Measurements from ENCODE around the gene TGFB1I1.

TGFB1I1 gene

GRCh38 chr16:31484491-31485171 lies 12.7 kb downstream of the TGFB1I1 start:
- H3K14ac ChIP-seq (ENCODE audit: low read length) = no peak overlapping the region
- H3K9ac ChIP-seq (ENCODE audit: low read depth, low read length, poor library complexity) = no peak overlapping the region
- H3K79me1 ChIP-seq (ENCODE audit: low read depth, low read length) = peaks cover 3% of the 10 kb centered on the region
- no peak overlapping the region for H2BK120ac ChIP-seq (ENCODE audit: low read depth, low read length)
- H2BK5ac ChIP-seq (ENCODE audit: low read length) = no peak overlapping the region
- peaks cover 0 to 2% of the 10 kb centered on the region in 2 donors for H3K9me3 ChIP-seq (replicated peaks in 1 of 2; ENCODE audit: control insufficient read depth in 2 of 2, insufficient read depth in 1 of 2, low read depth in 1 of 2, low read length in 2 of 2)
- H3K27ac ChIP-seq (replicated peaks; ENCODE audit: low read length) = no peak overlapping the region
- H4K91ac ChIP-seq (ENCODE audit: low read depth, low read length, poor library complexity) = no peak overlapping the region
- peaks cover 4 to 11% of the 10 kb centered on the region in 2 donors for H3K4me1 ChIP-seq (ENCODE audit: control insufficient read depth in 2 of 2, insufficient read depth in 1 of 2, low read depth in 1 of 2, low read length in 2 of 2)
- H3K4me2 ChIP-seq (ENCODE audit: insufficient read depth, low read length, poor library complexity, severe bottlenecking) = no peak overlapping the region
- no peak overlapping the region for H2BK12ac ChIP-seq (ENCODE audit: low read length)
- peaks cover 0 to 13% of the 10 kb centered on the region in 2 donors for H3K36me3 ChIP-seq (replicated peaks in 1 of 2; ENCODE audit: control insufficient read depth in 2 of 2, insufficient read depth in 2 of 2, low read length in 2 of 2)
- peaks cover 15 to 67% (median 19%) of the 10 kb centered on the region in 3 experiments for H3K27me3 ChIP-seq (ENCODE audit: control insufficient read depth in 3 of 3, insufficient read depth in 3 of 3, low read depth in 1 of 3, low read length in 3 of 3)
- H2BK15ac ChIP-seq (ENCODE audit: low read length) = no peak overlapping the region
- no peak for DNase-seq (ENCODE audit: low spot score)
- no peak overlapping the region for H3K4ac ChIP-seq (ENCODE audit: low read length)
- peak overlapping the region; percentile 10 for H3K23ac ChIP-seq (ENCODE audit: low read depth, low read length, poor library complexity)
- H4K8ac ChIP-seq (ENCODE audit: low read depth, low read length) = no peak overlapping the region
- H2AFZ ChIP-seq (ENCODE audit: low read length) = peak overlapping the region; percentile 87
- H2AK5ac ChIP-seq (ENCODE audit: low read depth, low read length) = no peak overlapping the region
- H3K4me3 ChIP-seq (ENCODE audit: low read length in 2 of 2) = no peak overlapping the region
- H3K18ac ChIP-seq (ENCODE audit: low read length) = no peak overlapping the region
- WGBS, 2 donors (ENCODE audit: extremely low coverage in 2 of 2, insufficient read length in 2 of 2, insufficient replicate concordance in 1 of 2) = no CpG with 5 or more reads among the region's 14 CpGs

GRCh38 chr16:31485571-31485970 lies 13.6 kb downstream of the TGFB1I1 start:
- Histone ChIP-seq H2BK120ac (ENCODE audit: low read depth, low read length) (no peak overlapping the region), H3K9me3 (replicated peaks in 1 of 2; ENCODE audit: control insufficient read depth in 2 of 2, insufficient read depth in 1 of 2, low read depth in 1 of 2, low read length in 2 of 2) (peaks cover 0 to 2% of the 10 kb centered on the region in 2 donors), H3K27ac (replicated peaks; ENCODE audit: low read length) (no peak overlapping the region), H3K23ac (ENCODE audit: low read depth, low read length, poor library complexity) (no peak overlapping the region), H3K9ac (ENCODE audit: low read depth, low read length, poor library complexity) (no peak overlapping the region), H2BK15ac (ENCODE audit: low read length) (no peak overlapping the region), H3K4me3 (ENCODE audit: low read length in 2 of 2) (no peak overlapping the region), H3K4me1 (ENCODE audit: control insufficient read depth in 2 of 2, insufficient read depth in 1 of 2, low read depth in 1 of 2, low read length in 2 of 2) (peaks cover 4 to 11% of the 10 kb centered on the region in 2 donors), H2AFZ (ENCODE audit: low read length) (no peak overlapping the region), H3K18ac (ENCODE audit: low read length) (no peak overlapping the region), H3K4ac (ENCODE audit: low read length) (no peak overlapping the region), H4K91ac (ENCODE audit: low read depth, low read length, poor library complexity) (no peak overlapping the region), H2BK12ac (ENCODE audit: low read length) (no peak overlapping the region), H3K36me3 (replicated peaks in 1 of 2; ENCODE audit: control insufficient read depth in 2 of 2, insufficient read depth in 2 of 2, low read length in 2 of 2) (peaks cover 2 to 21% of the 10 kb centered on the region in 2 donors), H3K79me1 (ENCODE audit: low read depth, low read length) (peaks cover 3% of the 10 kb centered on the region), H3K4me2 (ENCODE audit: insufficient read depth, low read length, poor library complexity, severe bottlenecking) (no peak overlapping the region), H4K8ac (ENCODE audit: low read depth, low read length) (no peak overlapping the region), H2AK5ac (ENCODE audit: low read depth, low read length) (no peak overlapping the region), H3K27me3 (ENCODE audit: control insufficient read depth in 3 of 3, insufficient read depth in 3 of 3, low read depth in 1 of 3, low read length in 3 of 3) (peaks cover 15 to 64% (median 19%) of the 10 kb centered on the region in 3 experiments), H2BK5ac (ENCODE audit: low read length) (no peak overlapping the region), H3K14ac (ENCODE audit: low read length) (no peak overlapping the region)
- no peak for DNase-seq (ENCODE audit: low spot score)
- no CpG with 5 or more reads among the region's 17 CpGs for WGBS, 2 donors (ENCODE audit: extremely low coverage in 2 of 2, insufficient read length in 2 of 2, insufficient replicate concordance in 1 of 2)

- Histone ChIP-seq H3K23ac (ENCODE audit: low read depth, low read length, poor library complexity) (no peak overlapping the region), H2BK120ac (ENCODE audit: low read depth, low read length) (no peak overlapping the region), H2BK15ac (ENCODE audit: low read length) (no peak overlapping the region), H3K36me3 (replicated peaks in 1 of 2; ENCODE audit: control insufficient read depth in 2 of 2, insufficient read depth in 2 of 2, low read length in 2 of 2) (peaks cover 2 to 26% of the 10 kb centered on the region in 2 donors), H3K9ac (ENCODE audit: low read depth, low read length, poor library complexity) (no peak overlapping the region), H4K8ac (ENCODE audit: low read depth, low read length) (no peak overlapping the region), H3K9me3 (replicated peaks in 1 of 2; ENCODE audit: control insufficient read depth in 2 of 2, insufficient read depth in 1 of 2, low read depth in 1 of 2, low read length in 2 of 2) (peaks cover 0 to 2% of the 10 kb centered on the region in 2 donors), H2AK5ac (ENCODE audit: low read depth, low read length) (no peak overlapping the region), H3K27ac (replicated peaks; ENCODE audit: low read length) (no peak overlapping the region), H3K79me1 (ENCODE audit: low read depth, low read length) (peaks cover 3% of the 10 kb centered on the region), H3K18ac (ENCODE audit: low read length) (no peak overlapping the region), H3K4me1 (ENCODE audit: control insufficient read depth in 2 of 2, insufficient read depth in 1 of 2, low read depth in 1 of 2, low read length in 2 of 2) (peaks cover 4 to 11% of the 10 kb centered on the region in 2 donors), H4K91ac (ENCODE audit: low read depth, low read length, poor library complexity) (no peak overlapping the region), H3K14ac (ENCODE audit: low read length) (no peak overlapping the region), H3K27me3 (ENCODE audit: control insufficient read depth in 3 of 3, insufficient read depth in 3 of 3, low read depth in 1 of 3, low read length in 3 of 3) (peaks cover 15 to 59% (median 19%) of the 10 kb centered on the region in 3 experiments), H3K4me2 (ENCODE audit: insufficient read depth, low read length, poor library complexity, severe bottlenecking) (no peak overlapping the region), H3K4ac (ENCODE audit: low read length) (no peak overlapping the region), H2BK12ac (ENCODE audit: low read length) (no peak overlapping the region), H3K4me3 (ENCODE audit: low read length in 2 of 2) (no peak overlapping the region), H2BK5ac (ENCODE audit: low read length) (no peak overlapping the region), H2AFZ (ENCODE audit: low read length) (no peak overlapping the region)
- WGBS, 2 donors (ENCODE audit: extremely low coverage in 2 of 2, insufficient read length in 2 of 2, insufficient replicate concordance in 1 of 2) = no CpG with 5 or more reads among the region's 5 CpGs
- DNase-seq (ENCODE audit: low spot score) = no peak
Observed at GRCh38 chr16:31486045-31486444, 14.1 kb downstream of the TGFB1I1 start.

GRCh38 chr16:31487071-31487719 lies 15.2 kb downstream of the TGFB1I1 start:
- no peak overlapping the region for H3K27ac ChIP-seq (replicated peaks; ENCODE audit: low read length)
- peak overlapping the region; percentile 58 for H2BK12ac ChIP-seq (ENCODE audit: low read length)
- H2BK120ac ChIP-seq (ENCODE audit: low read depth, low read length) = no peak overlapping the region
- H2BK15ac ChIP-seq (ENCODE audit: low read length) = no peak overlapping the region
- peak overlapping the region; percentile 99 for H3K23ac ChIP-seq (ENCODE audit: low read depth, low read length, poor library complexity)
- no peak for DNase-seq (ENCODE audit: low spot score)
- peaks cover 3% of the 10 kb centered on the region for H3K79me1 ChIP-seq (ENCODE audit: low read depth, low read length)
- H4K8ac ChIP-seq (ENCODE audit: low read depth, low read length) = no peak overlapping the region
- peak overlapping the region; percentile 28 to 55 for H3K4me3 ChIP-seq (ENCODE audit: low read length in 2 of 2)
- peaks cover 5 to 34% of the 10 kb centered on the region in 2 donors for H3K36me3 ChIP-seq (replicated peaks in 1 of 2; ENCODE audit: control insufficient read depth in 2 of 2, insufficient read depth in 2 of 2, low read length in 2 of 2)
- H3K4ac ChIP-seq (ENCODE audit: low read length) = peak overlapping the region; percentile 37
- H2AK5ac ChIP-seq (ENCODE audit: low read depth, low read length) = peak overlapping the region; percentile 81
- H3K9me3 ChIP-seq (replicated peaks in 1 of 2; ENCODE audit: control insufficient read depth in 2 of 2, insufficient read depth in 1 of 2, low read depth in 1 of 2, low read length in 2 of 2) = no peaks in the 10 kb centered on the region
- no peak overlapping the region for H4K91ac ChIP-seq (ENCODE audit: low read depth, low read length, poor library complexity)
- WGBS, 2 donors (ENCODE audit: extremely low coverage in 2 of 2, insufficient read length in 2 of 2, insufficient replicate concordance in 1 of 2) = no CpG with 5 or more reads among the region's 48 CpGs
- peak overlapping the region; percentile 84 for H3K4me2 ChIP-seq (ENCODE audit: insufficient read depth, low read length, poor library complexity, severe bottlenecking)
- H3K14ac ChIP-seq (ENCODE audit: low read length) = peak overlapping the region; percentile 89
- peaks cover 15 to 54% (median 19%) of the 10 kb centered on the region in 3 experiments for H3K27me3 ChIP-seq (ENCODE audit: control insufficient read depth in 3 of 3, insufficient read depth in 3 of 3, low read depth in 1 of 3, low read length in 3 of 3)
- H3K9ac ChIP-seq (ENCODE audit: low read depth, low read length, poor library complexity) = peak overlapping the region; percentile 88
- peak overlapping the region; percentile 79 for H2AFZ ChIP-seq (ENCODE audit: low read length)
- peaks cover 4 to 11% of the 10 kb centered on the region in 2 donors for H3K4me1 ChIP-seq (ENCODE audit: control insufficient read depth in 2 of 2, insufficient read depth in 1 of 2, low read depth in 1 of 2, low read length in 2 of 2)
- H3K18ac ChIP-seq (ENCODE audit: low read length) = peak overlapping the region; percentile 90
- H2BK5ac ChIP-seq (ENCODE audit: low read length) = peak overlapping the region; percentile 62

Measured in neuronal stem cell (in vitro differentiated cells).